GM20000 (cell line): ENCODE data around the gene ARL5C.

Experiments
- DNase-seq: peaks from one replicate; pipeline ENCODE4 v3.0.0; 2012; ENCODE audit warnings: low spot score
- CTCF ChIP-seq: IDR thresholded peaks from 2 replicates; pipeline ENCODE4 v1.5.1; 2012; ENCODE audit warnings: mild to moderate bottlenecking, control low read depth; ENCODE audit errors: extremely low read depth, missing control alignments

Gene ARL5C

GRCh38 chr17:39147221-39148185 lies 18.5 kb downstream of the ARL5C start:
- no peak for TF ChIP-seq CTCF
- DNase-seq = no peak

- no peak for TF ChIP-seq CTCF
- DNase-seq = no peak
These were observed 19.7 kb downstream of the ARL5C start for GRCh38 chr17:39146273-39146672.

GRCh38 chr17:39145143-39145542 lies 20.8 kb downstream of the ARL5C start:
- DNase-seq = no peak
- TF ChIP-seq CTCF = no peak

GRCh38 chr17:39144416-39144840 lies 21.5 kb downstream of the ARL5C start:
- no peak for DNase-seq
- TF ChIP-seq CTCF = no peak

GRCh38 chr17:39143552-39144093 lies 22.3 kb downstream of the ARL5C start:
- no peak for TF ChIP-seq CTCF
- DNase-seq = no peak

GRCh38 chr17:39141915-39142664 lies 23.9 kb downstream of the ARL5C start:
- DNase-seq = no peak
- no peak for TF ChIP-seq CTCF

GRCh38 chr17:39141294-39141693 lies 24.7 kb downstream of the ARL5C start:
- no peak for DNase-seq
- TF ChIP-seq CTCF = no peak
